Sigmoid colon (tissue), 7 donors: ENCODE measurements around the gene SLC8A2. TPM values are rescaled to one million over a fixed set of nuclear protein-coding genes. Genes with fewer than 3 reads are reported as not detected.
"Not testable (repeated sequence)": the region's sequence is repeated elsewhere in the genome, so short reads cannot be mapped to it uniquely, and the experiment has no call there.

Source experiments
- DNase-seq: peaks from one replicate; pipeline ENCODE4 v3.0.0-alpha.2; 2019
- H3K27ac ChIP-seq, 4 donors: fragments of 200-600 bp; sonication (generic); one replicate each; pipeline ENCODE4 v1.5.1; 2016 to 2019; ENCODE audit warnings: mild to moderate bottlenecking in 1 of 4
- H3K27me3 ChIP-seq, 3 donors: fragments of 200-600 bp; sonication (generic); one replicate each; pipeline ENCODE4 v1.5.1; 2019; ENCODE audit warnings: mild to moderate bottlenecking in 1 of 3
- H3K36me3 ChIP-seq, 4 donors: fragments of 200-600 bp; sonication (generic); one replicate each; pipeline ENCODE4 v1.5.1; 2016 to 2019
- H3K4me1 ChIP-seq, 4 donors: fragments of 200-600 bp; sonication (generic); one replicate each; pipeline ENCODE4 v1.5.1; 2017 to 2019
- H3K4me3 ChIP-seq, 4 donors: fragments of 200-600 bp; sonication (generic); one replicate each; pipeline ENCODE4 v1.5.1; 2017 to 2019; ENCODE audit warnings: mild to moderate bottlenecking in 2 of 4, moderate library complexity in 1 of 4
- H3K9me3 ChIP-seq, 4 donors: fragments of 200-600 bp in 3 of 4; sonication (generic) in 3 of 4; one replicate each; pipeline versions ENCODE4 v1.5.1 to v1.6.1; 2013 to 2019
- EP300 ChIP-seq, 4 donors: sonication (generic); formaldehyde crosslinking; IDR thresholded peaks; one replicate each; pipeline ENCODE4 v1.6.1; 2017; ENCODE audit warnings: antibody characterized with exemption in 4 of 4
- POLR2A ChIP-seq, 2 donors: fragments of 450-650 bp; IDR thresholded peaks; one replicate each; pipeline ENCODE4 v1.6.1; 2016; ENCODE audit warnings: antibody characterized with exemption in 2 of 2, mild to moderate bottlenecking in 2 of 2, moderate library complexity in 2 of 2
- POLR2AphosphoS5 ChIP-seq, 4 donors: sonication (generic); formaldehyde crosslinking; IDR thresholded peaks; one replicate each; pipeline ENCODE4 v1.6.1; 2017; ENCODE audit warnings: antibody characterized with exemption in 4 of 4
- WGBS, 2 donors: extraction: QIAGEN DNeasy Blood & Tissue Kit; methylation state at CpG; one replicate each; pipeline ENCODE4 v1.1.7; 2013; 5-methylcytosine and 5-hydroxymethylcytosine counted together
- intact Hi-C: fragments of 100-400 bp; cut with DNase I; formaldehyde crosslinking; loops from one replicate; pipeline ENCODE4 v1.15.1; 2023
- polyA plus RNA-seq, 3 donors: library from polyadenylated mRNA; stranded (reverse); fragments of 200-250 nt; gene quantifications; one replicate each; pipeline ENCODE4 v1.2.3, GENCODE V29; 2013
- total RNA-seq, 4 donors: library from RNA; depleted of rRNA; stranded (reverse); fragments of >200 nt; gene quantifications; one replicate each; pipeline ENCODE4 v1.1.0, GENCODE V29; 2016
- TF ChIP-seq, protein P1 (sequence below), 4 experiments: fragments of 450-650 bp in 3 of 4; fragments of 200-600 bp in 1 of 4; IDR thresholded peaks; one replicate each; pipeline ENCODE4 v1.5.1; 2016 to 2019; ENCODE audit warnings: antibody characterized with exemption in 4 of 4, mild to moderate bottlenecking in 3 of 4, moderate library complexity in 2 of 4
- donor health status: healthy with polysubstance abuse.
- donor health status: Bipolar disorder and iron deficiency.
- donor health status: healthy.

Gene SLC8A2
- total and polyA plus RNA-seq, 7 donors = 1.1 to 39.9 (median 10.0) TPM; not detected in 2

DNA sequence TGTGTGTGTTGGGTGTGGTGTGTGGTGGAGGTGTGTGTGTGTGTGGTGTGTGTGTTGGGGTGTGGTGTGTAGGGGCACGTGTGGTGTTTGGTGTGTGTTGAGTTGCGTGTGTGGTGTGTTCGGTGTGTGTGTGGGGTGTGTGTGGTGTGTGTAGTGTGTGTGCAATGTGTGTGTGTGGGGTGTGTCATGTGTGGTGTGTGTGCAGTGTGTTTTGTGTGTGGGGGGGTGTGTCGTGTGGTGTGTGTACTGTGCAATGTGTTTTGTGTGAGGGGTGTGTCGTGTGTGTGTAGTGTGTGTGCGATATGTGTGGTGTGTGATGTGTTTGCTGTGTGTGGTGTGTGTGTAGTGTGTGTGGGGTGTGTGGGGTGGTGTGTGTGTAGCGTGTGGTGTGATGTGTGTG is 18.3 kb upstream of the SLC8A2 start:
- DNase-seq = no peak
- intact Hi-C loops = no loop called here
- no peak overlapping the region for H3K4me3 ChIP-seq
- H3K27ac ChIP-seq = no peak overlapping the region
- no peaks in the 10 kb centered on the region for H3K9me3 ChIP-seq
- H3K27me3 ChIP-seq = no peaks in the 10 kb centered on the region
- peaks cover 0 to 87% (median 33%) of the 10 kb centered on the region in 4 donors for H3K36me3 ChIP-seq
- TF ChIP-seq, protein P1, sequence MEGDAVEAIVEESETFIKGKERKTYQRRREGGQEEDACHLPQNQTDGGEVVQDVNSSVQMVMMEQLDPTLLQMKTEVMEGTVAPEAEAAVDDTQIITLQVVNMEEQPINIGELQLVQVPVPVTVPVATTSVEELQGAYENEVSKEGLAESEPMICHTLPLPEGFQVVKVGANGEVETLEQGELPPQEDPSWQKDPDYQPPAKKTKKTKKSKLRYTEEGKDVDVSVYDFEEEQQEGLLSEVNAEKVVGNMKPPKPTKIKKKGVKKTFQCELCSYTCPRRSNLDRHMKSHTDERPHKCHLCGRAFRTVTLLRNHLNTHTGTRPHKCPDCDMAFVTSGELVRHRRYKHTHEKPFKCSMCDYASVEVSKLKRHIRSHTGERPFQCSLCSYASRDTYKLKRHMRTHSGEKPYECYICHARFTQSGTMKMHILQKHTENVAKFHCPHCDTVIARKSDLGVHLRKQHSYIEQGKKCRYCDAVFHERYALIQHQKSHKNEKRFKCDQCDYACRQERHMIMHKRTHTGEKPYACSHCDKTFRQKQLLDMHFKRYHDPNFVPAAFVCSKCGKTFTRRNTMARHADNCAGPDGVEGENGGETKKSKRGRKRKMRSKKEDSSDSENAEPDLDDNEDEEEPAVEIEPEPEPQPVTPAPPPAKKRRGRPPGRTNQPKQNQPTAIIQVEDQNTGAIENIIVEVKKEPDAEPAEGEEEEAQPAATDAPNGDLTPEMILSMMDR (IDR thresholded peaks at IDR 0.05) = no peak
- TF ChIP-seq EP300 (IDR thresholded peaks at IDR 0.05) = no peak
- peaks cover 0 to 3% (median 1%) of the 10 kb centered on the region in 4 donors for H3K4me1 ChIP-seq
- 85 to 89% methylated on average over 7 of the region's 7 CpGs for WGBS, 2 donors

DNA sequence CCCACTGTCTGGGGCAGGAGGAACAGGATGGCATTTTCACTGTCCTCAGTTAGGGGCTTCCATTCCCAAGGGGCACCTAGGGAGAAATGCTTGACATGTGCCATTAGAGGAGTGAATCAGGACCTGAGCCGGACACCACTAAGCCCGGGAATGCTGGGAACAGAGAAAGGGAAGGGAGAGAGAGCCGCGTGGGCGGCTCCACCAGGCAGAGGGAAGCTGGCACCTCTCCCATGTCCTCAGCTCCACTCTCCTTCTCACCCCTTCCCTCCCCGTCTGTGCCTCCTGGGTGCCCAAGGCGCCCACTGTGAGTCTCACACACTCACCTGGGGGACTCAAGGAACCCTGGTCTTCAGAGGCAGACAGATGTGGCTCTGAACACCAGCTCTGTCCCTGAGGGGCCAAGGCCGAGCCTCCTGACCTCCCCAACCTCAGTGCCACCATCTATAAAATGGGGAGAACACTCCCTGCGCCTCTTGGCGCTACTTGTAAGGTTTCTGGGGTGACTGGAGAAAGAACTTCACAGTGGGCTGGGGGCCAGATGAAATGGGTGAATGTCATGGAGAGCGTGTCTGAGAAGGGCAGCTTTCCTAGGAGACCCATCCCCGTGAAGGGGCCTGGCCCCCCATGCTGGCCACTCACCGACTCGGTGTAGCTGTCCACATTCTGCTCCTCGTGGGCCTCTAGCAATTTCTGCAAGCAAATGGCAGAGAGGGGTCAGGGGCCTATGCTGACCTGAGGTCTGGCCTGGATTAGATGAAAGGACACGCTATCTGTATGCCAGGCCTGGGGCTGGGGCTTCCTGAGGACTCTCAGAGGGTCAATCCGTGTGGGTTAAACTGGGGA is 17.6 kb upstream of the SLC8A2 start:
- Histone ChIP-seq H3K27me3 (no peaks in the 10 kb centered on the region), H3K9me3 (no peaks in the 10 kb centered on the region), H3K36me3 (peaks cover 0 to 82% (median 33%) of the 10 kb centered on the region in 4 donors), H3K4me1 (peaks cover 0 to 10% (median 8%) of the 10 kb centered on the region in 4 donors), H3K27ac (no peak overlapping the region), H3K4me3 (no peak overlapping the region)
- intact Hi-C loops = no loop called here
- no peak for DNase-seq
- TF ChIP-seq EP300 (IDR thresholded peaks at IDR 0.05) = no peak
- TF ChIP-seq, protein P1 (IDR thresholded peaks at IDR 0.05) = no peak
- TF ChIP-seq POLR2AphosphoS5 (IDR thresholded peaks at IDR 0.05) = no peak
- TF ChIP-seq POLR2A (IDR thresholded peaks at IDR 0.05) = no peak
- WGBS, 2 donors = 86 to 91% methylated on average over 17 of the region's 17 CpGs

DNA sequence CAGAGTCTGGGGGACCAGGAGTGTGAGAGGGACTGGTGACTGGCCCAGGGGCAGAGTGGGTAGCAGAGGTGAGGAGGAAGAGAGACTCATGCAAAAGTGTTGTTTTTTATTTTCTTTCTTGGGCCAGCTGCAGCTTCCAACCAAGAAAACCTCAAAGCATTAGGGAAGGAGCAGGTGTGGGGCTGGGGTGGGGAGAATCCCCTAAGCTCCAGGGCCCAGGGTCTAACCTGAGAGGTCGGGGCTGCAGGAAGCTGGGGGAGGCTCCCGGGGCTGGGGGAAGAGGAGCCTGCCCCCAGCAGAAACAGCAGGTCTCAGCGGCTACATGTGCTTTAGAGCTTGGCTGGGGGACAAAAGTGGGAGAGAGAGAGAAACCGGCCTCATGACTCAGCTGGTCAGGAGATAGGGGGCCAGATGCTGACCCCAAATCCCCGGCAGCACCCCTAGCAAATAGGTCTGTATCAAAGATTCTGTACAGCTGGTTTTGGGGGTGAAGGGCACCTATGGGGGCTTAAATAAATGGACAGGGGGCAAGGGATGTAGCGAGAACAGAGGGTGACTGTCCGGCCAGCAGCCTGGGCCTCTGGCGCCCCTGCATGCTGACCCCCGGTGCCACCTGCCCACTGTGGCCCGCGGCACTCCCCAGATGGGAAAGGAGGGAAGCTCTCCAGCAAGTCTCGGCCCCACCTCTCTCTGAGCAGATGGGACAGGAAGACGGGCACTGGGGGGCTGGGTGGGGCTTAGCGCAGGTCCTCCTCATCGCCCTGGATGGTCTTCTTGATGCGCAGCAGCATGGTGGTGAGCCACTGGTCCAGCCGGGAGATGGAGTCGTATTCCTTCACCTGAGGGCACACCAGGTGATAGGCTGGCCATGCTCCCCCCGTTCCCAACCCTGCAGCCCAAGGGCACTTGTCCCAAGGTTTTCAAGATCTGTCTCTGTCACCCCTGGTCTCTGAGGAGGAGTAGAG is 16.1 kb upstream of the SLC8A2 start:
- Histone ChIP-seq H3K4me1 (peaks cover 3 to 18% (median 15%) of the 10 kb centered on the region in 4 donors), H3K27ac (no peak overlapping the region), H3K36me3 (peaks cover 0 to 67% (median 24%) of the 10 kb centered on the region in 4 donors), H3K9me3 (no peaks in the 10 kb centered on the region), H3K27me3 (no peaks in the 10 kb centered on the region), H3K4me3 (no peak overlapping the region)
- 73 to 87% methylated on average over 19 of the region's 19 CpGs for WGBS, 2 donors
- TF ChIP-seq POLR2AphosphoS5 (IDR thresholded peaks at IDR 0.05) (no peak), POLR2A (IDR thresholded peaks at IDR 0.05) (no peak), EP300 (IDR thresholded peaks at IDR 0.05) (no peak)
- TF ChIP-seq, protein P1 (IDR thresholded peaks at IDR 0.05) = no peak
- intact Hi-C loops = no loop called here
- DNase-seq = peak; percentile 61

DNA sequence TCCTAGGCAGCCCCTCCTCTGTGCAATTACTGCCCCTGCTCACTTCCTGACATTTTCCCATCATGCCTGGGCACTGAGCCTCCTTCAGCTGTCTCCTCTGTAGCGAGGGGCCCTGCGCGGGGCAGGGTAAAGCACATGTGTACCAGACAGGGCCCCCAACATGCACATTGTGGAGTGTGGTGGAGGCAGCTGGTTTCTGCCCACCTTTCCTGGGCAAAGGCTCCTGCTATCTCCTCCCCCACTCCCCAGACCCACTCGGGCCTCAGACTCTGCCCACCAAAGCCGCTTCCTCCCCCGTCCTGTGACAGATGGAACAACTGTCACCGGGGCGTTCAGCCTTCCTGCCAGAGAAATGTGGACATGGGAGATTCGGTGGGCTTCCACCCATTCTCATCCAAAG is 15.2 kb upstream of the SLC8A2 start:
- Histone ChIP-seq H3K27ac (no peak overlapping the region), H3K36me3 (peaks cover 0 to 58% (median 20%) of the 10 kb centered on the region in 4 donors), H3K4me3 (no peak overlapping the region), H3K4me1 (peaks cover 3 to 18% (median 15%) of the 10 kb centered on the region in 4 donors), H3K27me3 (no peaks in the 10 kb centered on the region), H3K9me3 (no peaks in the 10 kb centered on the region)
- intact Hi-C loops = no loop called here
- TF ChIP-seq POLR2AphosphoS5 (IDR thresholded peaks at IDR 0.05) = no peak
- TF ChIP-seq, protein P1 (IDR thresholded peaks at IDR 0.05) = no peak
- no peak for TF ChIP-seq POLR2A (IDR thresholded peaks at IDR 0.05)
- TF ChIP-seq EP300 (IDR thresholded peaks at IDR 0.05) = no peak
- DNase-seq = no peak
- 59 to 83% methylated on average over 9 of the region's 9 CpGs for WGBS, 2 donors

DNA sequence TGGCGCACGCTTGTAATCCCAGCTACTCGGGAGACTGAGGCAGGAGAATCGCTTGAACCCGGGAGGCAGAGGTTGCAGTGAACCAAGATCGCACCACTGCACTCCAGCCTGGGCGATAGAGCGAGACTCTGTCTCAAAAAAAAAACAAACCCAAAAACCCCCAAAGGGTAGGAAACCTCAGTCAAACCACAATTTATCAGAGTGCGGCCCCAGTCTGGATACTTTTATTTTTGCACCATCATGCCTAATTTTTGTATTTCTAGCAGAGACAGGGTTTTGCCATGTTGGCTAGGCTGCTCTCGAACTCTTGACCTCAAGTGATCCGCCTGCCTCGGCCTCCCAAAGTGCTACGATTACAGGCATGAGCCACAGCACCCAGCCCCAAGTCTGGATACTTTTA is 14.5 kb upstream of the SLC8A2 start:
- H3K27ac ChIP-seq, H3K27me3 ChIP-seq, H3K4me3 ChIP-seq, DNase-seq, H3K9me3 ChIP-seq, intact Hi-C loops: not testable (repeated sequence)
- H3K36me3 ChIP-seq = peaks cover 0 to 51% (median 17%) of the 10 kb centered on the region in 4 donors
- WGBS, 2 donors = 80 to 92% methylated on average over 13 of the region's 13 CpGs
- peaks cover 3 to 18% (median 15%) of the 10 kb centered on the region in 4 donors for H3K4me1 ChIP-seq
